ENCODE data around the gene NR3C2.

GRCh38 chr4:148108766-148109165, 333.4 kb downstream of the NR3C2 start:
- TF ChIP-seq CTCF (conservative IDR thresholded peaks at IDR 0.05) (no peak), EZH2 (IDR thresholded peaks at IDR 0.05; ENCODE audit: low read depth) (no peak)

All from PC-9 (cell line).